HG03095 (cell line): Measurements from ENCODE around the gene CASZ1.

Experiments used
- ATAC-seq: cut with Tn5 transposase; IDR thresholded peaks from one replicate; pipeline ENCODE4 v1.9.1; 2021; ENCODE audit warnings: moderate library complexity; ENCODE audit not compliant: unreplicated experiment

The CASZ1 gene

DNA sequence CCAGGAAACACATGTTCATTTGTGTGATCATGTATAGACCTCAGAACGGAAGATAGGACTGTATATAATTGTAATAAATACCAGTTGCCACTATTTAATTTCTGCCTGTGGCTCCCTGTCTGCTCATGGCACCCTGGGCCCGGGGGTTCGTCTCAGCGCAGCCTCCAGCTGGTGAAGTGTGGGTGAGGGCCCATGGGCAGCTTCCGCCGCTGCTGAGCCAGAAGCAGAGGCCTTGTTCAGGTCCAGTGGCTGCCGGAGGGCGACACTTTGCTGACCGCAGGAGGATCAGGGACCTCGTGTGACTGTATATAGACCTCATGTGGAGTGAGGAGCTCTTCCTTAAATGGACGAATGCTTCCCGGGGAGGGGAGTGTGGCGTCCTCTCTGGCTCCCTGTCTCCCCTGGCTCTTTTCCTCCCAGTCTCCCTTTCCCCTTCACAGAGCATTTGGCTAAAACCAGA is 165.8 kb downstream of the CASZ1 start:
- no peak for ATAC-seq

DNA sequence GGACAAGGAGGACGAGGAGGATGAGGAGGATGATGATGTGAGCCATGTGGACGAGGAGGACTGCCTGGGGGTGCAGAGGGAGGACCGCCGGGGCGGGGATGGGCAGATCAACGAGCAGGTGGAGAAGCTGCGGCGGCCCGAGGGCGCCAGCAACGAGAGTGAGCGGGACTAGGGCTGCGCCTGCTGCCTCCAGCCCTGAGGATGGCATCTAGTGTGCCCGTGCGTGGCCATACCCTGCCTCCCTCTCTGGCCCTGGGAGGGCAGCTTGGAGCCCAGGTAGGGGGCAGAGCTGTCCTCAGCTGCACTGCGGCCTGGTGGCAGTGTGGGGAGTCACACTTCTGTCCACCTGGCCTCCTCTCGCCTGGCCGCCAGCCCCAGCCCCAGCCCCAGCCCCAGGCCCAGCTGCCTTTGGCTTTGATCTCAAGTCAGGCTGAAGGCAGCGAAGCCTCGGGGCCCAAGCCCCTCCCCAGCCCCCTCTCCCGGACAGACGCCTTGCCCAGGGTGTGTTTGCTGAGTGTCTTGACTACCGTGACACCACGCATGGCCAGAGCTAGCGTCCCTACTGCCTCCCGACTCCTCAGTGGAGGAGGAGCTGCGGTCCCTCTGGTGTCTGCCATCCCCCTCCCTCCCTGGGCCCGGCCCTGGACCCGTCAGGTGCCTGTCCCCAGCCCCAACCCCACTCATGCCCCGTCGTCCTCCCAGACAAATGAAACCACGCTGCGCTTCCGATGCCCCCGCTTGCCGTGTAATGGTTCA is 166.5 kb downstream of the CASZ1 start:
- no peak for ATAC-seq

DNA sequence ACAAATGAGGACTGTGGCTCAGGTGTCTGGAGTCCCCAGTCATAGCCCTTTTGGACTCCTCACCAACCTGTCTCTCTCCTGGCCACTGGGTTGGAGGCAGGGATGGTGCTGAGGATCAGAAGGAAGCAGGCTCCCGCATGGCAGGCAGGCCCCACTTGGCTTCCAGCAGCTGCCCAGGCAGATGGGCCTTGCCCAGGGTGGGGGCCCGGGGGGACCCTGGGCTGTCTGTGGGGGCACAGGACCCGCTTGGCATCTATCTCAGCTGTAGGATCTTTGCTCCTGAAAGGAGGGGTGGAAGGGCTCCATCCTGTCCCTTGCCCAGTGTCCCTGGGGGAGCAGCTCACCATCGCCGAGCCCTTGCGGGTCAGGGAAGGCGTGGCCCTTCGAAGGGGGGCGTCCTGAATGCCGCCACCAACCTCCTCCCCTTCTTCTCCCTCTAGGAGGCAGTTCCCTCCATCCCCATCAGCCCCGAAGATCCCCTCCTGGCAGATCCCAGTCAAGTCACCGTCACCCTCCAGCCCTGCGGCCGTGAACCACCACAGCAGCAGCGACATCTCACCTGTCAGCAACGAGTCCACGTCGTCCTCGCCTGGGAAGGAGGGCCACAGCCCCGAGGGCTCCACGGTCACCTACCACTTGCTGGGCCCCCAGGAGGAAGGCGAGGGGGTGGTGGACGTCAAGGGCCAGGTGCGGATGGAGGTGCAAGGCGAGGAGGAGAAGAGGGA is 167.2 kb downstream of the CASZ1 start:
- ATAC-seq: no peak

GRCh38 chr1:10628685-10629084 is 167.8 kb downstream of the CASZ1 start:
- ATAC-seq: no peak

GRCh38 chr1:10626791-10627410 is 169.5 kb downstream of the CASZ1 start:
- ATAC-seq: no peak

GRCh38 chr1:10626131-10626731 is 170.2 kb downstream of the CASZ1 start:
- ATAC-seq: no peak

- ATAC-seq: no peak
Measured at GRCh38 chr1:10625554-10625953, 170.9 kb downstream of the CASZ1 start.

DNA sequence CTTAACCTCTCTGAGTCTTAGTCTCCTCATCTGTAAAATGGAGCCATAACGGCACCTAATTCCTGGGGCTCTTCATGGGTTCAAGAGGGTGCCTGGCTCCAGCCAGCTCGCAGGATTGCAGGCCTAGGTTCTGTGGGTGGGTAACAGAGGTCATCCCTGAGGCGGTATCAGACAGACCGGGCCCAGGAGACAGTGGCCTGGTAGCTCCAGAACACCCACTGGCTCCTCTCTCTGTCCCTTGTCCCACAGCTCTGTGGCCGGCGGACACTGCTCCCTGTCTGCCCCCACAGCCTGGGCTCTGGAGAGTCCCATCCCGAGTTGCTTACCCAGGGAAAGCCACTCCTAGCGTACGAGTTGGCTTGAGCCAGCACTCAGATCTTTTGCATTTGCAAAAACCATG is 171.4 kb downstream of the CASZ1 start:
- ATAC-seq: no peak

GRCh38 chr1:10624256-10625050 is 172.0 kb downstream of the CASZ1 start:
- ATAC-seq: no peak

DNA sequence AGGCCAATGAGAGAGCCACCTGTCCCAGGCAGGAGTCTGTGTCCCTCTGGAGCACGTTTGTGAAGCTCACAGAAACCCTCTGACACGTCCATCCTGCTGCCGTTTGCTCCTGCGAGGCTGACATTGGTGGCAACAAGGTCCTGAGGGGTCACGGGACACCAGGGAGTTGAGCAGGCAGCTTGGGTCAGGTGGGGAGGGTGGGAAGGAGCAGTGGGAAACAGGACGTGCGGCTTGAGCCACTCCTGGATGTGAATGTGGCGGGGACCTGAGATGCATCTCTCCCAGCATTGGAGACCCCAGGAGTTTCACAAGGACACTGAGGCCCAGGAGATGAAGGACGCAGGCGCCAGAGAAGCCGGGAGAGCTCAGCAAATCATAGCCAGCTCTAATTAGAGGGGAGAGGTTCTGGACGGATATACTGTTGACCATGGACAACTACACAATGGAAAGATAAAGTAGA is 172.7 kb downstream of the CASZ1 start:
- no peak for ATAC-seq

- no peak for ATAC-seq
Measured at GRCh38 chr1:10622910-10623685, 173.3 kb downstream of the CASZ1 start.

DNA sequence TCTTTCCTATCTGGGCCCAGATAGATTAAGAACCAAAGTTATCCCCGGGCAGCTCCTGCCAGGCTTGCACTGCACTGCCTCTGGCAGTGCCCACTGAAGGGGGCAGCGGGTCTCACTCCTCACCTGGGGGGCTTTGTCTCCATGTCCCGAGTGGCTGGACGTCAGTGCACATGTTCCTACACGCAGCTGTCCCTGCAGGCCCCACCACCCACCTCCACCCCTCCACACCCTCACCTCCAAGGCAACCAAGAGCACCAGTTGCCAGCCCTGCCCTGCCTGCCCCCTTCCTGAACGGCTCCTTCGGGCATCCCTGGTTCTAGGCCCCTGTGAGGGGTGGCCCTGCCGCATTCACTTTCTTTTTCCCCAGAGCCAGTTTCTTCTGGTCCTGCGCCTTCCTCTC is 174.5 kb downstream of the CASZ1 start:
- no peak for ATAC-seq

GRCh38 chr1:10620776-10621175 is 175.7 kb downstream of the CASZ1 start:
- ATAC-seq: no peak

- no peak for ATAC-seq
Measured at GRCh38 chr1:10617931-10618885, 178.2 kb downstream of the CASZ1 start.

GRCh38 chr1:10617318-10617717 is 179.1 kb downstream of the CASZ1 start:
- ATAC-seq: no peak

DNA sequence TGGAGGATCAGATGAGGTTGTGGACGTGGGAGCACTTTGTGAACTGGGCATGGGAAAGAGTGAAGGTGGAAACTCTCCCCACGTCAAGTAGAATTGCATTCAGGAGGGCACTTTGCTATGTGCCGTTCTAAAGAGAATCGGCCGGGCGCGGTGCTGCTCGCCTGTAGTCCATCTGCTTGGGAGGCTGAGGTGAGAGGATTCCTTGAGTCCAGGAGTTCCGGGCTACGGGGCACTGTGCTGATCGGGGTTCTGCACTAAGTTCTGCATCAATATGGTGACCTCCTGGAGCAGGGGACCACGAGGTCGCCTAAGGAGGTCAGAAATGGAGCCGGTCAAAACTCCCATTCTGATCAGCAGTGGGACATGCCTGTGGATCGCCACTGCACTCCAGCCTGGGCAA is 179.8 kb downstream of the CASZ1 start:
- ATAC-seq: no peak

DNA sequence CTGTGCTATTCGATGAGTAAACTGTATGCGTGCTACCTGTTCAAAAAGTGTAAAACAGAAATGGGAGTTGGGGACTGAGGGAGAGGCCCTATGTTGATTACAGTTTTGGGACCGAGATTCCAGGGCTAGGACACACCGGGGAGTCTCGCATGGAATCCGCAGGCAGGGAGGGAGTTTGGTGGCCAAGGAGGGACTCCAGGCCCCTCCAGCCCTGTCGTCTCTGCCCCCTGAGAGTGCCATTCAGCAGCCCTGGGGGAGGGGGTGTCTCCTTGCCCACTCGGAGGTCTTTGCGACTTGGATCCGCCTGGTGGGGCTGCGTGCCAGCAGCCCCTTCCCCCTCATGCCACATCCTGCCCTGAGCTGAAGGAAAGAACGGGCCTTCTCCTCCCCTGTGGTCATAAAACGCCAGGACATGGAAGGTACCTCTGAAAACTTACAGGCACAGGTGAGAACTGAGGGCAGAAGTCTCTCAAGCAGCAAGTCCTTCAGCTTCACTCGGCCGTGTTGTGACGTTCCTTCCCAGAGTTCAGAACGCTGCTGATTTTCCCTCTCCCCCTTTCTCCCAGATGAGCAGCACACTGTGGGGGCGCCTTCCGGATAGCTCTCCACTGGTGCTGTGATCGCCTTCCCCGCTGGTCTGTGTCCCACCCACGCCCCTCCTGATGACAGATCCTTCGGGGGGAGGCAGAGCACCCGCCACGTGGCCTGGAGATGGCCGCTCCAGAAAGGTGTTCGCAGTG is 180.3 kb downstream of the CASZ1 start:
- no peak for ATAC-seq

DNA sequence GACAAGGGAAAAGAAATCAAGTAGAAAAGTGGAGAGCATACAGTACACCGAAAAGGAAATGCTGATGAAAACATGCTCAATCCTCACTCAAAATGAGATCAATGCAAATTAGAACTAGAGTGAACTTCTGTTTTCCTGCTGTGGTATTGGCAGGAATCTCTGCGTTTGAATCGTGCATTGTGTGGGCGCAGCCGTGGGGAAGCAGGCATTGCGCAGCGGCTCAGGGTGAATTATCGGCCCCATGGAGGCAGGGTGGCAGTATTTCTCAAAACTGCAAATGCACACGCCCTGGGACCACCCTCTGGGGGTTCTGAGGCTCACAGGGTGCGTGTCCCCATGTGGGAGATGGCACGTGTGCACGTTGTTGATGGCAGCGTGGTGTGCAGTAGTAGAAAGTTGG is 181.1 kb downstream of the CASZ1 start:
- ATAC-seq: no peak
